ENCODE data around the gene FSIP1. TPM values are rescaled to one million over a fixed set of nuclear protein-coding genes. Genes with fewer than 3 reads are reported as not detected.
A peak's percentile ranks its signal among the peaks of the same experiment; 100 is the strongest.

The FSIP1 gene
- total and polyA plus RNA-seq, 3 experiments from 2014 or later = 0.38 to 1.3 (median 0.63) TPM

DNA sequence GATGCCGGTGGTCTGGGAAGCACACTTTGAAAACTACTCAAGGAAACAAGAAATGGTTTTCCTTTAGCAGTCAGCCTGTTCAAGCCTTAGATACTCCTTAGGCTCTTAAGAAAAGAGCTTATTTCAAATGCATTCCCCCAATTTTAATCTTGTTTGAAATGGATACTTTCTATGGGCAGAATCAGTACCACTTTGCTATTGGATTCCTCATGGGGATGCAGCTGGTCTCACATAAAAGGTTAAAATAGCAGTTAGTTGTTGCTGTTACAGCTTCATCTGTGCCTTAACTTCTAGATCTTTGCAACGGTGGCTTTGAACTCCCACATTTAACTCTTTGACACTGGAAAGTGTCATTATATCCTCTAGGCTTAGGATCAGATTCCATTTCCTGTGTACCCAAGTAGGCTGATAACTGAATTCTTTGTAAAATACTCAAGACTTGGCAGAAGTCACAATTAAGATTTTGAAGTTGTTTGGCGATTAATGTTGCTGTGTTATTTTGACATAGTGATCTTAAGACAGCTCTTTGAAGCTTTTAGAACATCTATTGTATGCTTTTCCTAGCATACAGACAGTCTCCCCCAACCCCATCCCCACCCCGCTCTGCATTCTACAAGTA lies 199.6 kb downstream of the FSIP1 start:
- no peak overlapping the region for H3K27ac ChIP-seq (ENCODE audit: low read depth, low read length)
- peak overlapping the region in 3 of 7 donors; percentile 16 to 49 (median 44) for H3K4me3 Mint-ChIP-seq
- H3K9me3 ChIP-seq (ENCODE audit: low read length) = no peaks in the 10 kb centered on the region
- no peak overlapping the region for H3K4me3 ChIP-seq (ENCODE audit: low read length)
- no peaks in the 10 kb centered on the region for H3K36me3 ChIP-seq (ENCODE audit: insufficient read depth, low read length)
- peaks cover 6% of the 10 kb centered on the region for H3K4me1 ChIP-seq (ENCODE audit: insufficient read depth, low read length)
- peaks cover 7 to 29% of the 10 kb centered on the region in 2 donors for H3K27me3 Mint-ChIP-seq
- peaks cover 7% of the 10 kb centered on the region for H3K27me3 ChIP-seq (ENCODE audit: insufficient read depth, low read length, poor library complexity, severe bottlenecking)
- peaks cover 24 to 46% (median 35%) of the 10 kb centered on the region in 3 donors for H3K4me1 Mint-ChIP-seq
- DNase-seq = no peak
- ChIA-PET POLR2A (no interaction called here), CTCF (interaction anchor here (0.8 to 11.2 kb wide), 9 partner anchors 11 to 174 kb away, joined by 3 to 116 read pairs (median 4); no protein-coding TSS in a partner anchor)
- H3K27ac Mint-ChIP-seq = no peak overlapping the region
- no peaks in the 10 kb centered on the region for H3K9me3 Mint-ChIP-seq
- peaks cover 0 to under 1% (median 0%) of the 10 kb centered on the region in 3 donors for H3K36me3 Mint-ChIP-seq

- no peaks in the 10 kb centered on the region for H3K9me3 ChIP-seq (ENCODE audit: low read length)
- no peak for DNase-seq
- no peak overlapping the region for H3K4me3 ChIP-seq (ENCODE audit: low read length)
- peaks cover 7 to 33% of the 10 kb centered on the region in 2 donors for H3K27me3 Mint-ChIP-seq
- H3K4me1 ChIP-seq (ENCODE audit: insufficient read depth, low read length) = peaks cover 6% of the 10 kb centered on the region
- CTCF ChIA-PET = interaction anchor here (0.8 to 11.2 kb wide), 9 partner anchors 11 to 175 kb away, joined by 3 to 116 read pairs (median 7); no protein-coding TSS in a partner anchor
- H3K27ac ChIP-seq (ENCODE audit: low read depth, low read length) = no peak overlapping the region
- peaks cover 7% of the 10 kb centered on the region for H3K27me3 ChIP-seq (ENCODE audit: insufficient read depth, low read length, poor library complexity, severe bottlenecking)
- H3K4me1 Mint-ChIP-seq = peaks cover 24 to 46% (median 35%) of the 10 kb centered on the region in 3 donors
- no peaks in the 10 kb centered on the region for H3K9me3 Mint-ChIP-seq
- H3K36me3 Mint-ChIP-seq = no peaks in the 10 kb centered on the region
- H3K4me3 Mint-ChIP-seq = peak overlapping the region in 6 of 7 donors; percentile 43 to 87 (median 80)
- H3K36me3 ChIP-seq (ENCODE audit: insufficient read depth, low read length) = no peaks in the 10 kb centered on the region
- H3K27ac Mint-ChIP-seq = peak overlapping the region in 2 of 8 donors; percentile 56 to 69
- POLR2A ChIA-PET = no interaction called here
Observed at GRCh38 chr15:39582286-39582976, 200.2 kb downstream of the FSIP1 start.

DNA sequence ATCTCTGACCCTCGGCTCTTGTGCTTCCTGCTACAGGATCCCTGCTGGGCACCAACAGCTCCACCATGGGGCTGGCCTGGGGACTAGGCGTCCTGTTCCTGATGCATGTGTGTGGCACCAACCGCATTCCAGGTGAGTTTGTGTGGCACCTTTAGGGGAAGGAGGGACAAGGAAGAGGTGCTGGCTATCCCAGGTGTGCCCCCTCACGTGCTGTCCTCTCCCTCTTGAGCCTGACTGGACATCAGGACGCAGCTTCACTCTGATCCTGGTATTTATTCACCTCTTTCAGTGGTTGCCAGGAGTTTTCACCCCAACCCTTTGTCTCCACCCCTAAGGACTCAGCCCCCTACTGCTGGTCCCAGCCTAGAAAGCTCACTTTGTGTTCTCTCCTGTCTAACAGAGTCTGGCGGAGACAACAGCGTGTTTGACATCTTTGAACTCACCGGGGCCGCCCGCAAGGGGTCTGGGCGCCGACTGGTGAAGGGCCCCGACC lies 200.8 kb downstream of the FSIP1 start:
- Mint-ChIP-seq H3K4me1 (peaks cover 24 to 46% (median 35%) of the 10 kb centered on the region in 3 donors), H3K9me3 (no peaks in the 10 kb centered on the region), H3K27ac (peak overlapping the region in 5 of 8 donors; percentile 29 to 69 (median 48)), H3K36me3 (no peaks in the 10 kb centered on the region), H3K4me3 (peak overlapping the region; percentile 63 to 89 (median 81)), H3K27me3 (peaks cover 7 to 38% of the 10 kb centered on the region in 2 donors)
- Histone ChIP-seq H3K4me1 (ENCODE audit: insufficient read depth, low read length) (peaks cover 6% of the 10 kb centered on the region), H3K9me3 (ENCODE audit: low read length) (no peaks in the 10 kb centered on the region), H3K4me3 (ENCODE audit: low read length) (no peak overlapping the region), H3K27me3 (ENCODE audit: insufficient read depth, low read length, poor library complexity, severe bottlenecking) (peaks cover 11% of the 10 kb centered on the region), H3K36me3 (ENCODE audit: insufficient read depth, low read length) (no peaks in the 10 kb centered on the region), H3K27ac (ENCODE audit: low read depth, low read length) (no peak overlapping the region)
- ChIA-PET POLR2A (no interaction called here), CTCF (interaction anchor here (1.3 to 11.2 kb wide), 7 partner anchors 10 to 176 kb away, joined by 3 to 116 read pairs (median 7); no protein-coding TSS in a partner anchor)
- no peak for DNase-seq

DNA sequence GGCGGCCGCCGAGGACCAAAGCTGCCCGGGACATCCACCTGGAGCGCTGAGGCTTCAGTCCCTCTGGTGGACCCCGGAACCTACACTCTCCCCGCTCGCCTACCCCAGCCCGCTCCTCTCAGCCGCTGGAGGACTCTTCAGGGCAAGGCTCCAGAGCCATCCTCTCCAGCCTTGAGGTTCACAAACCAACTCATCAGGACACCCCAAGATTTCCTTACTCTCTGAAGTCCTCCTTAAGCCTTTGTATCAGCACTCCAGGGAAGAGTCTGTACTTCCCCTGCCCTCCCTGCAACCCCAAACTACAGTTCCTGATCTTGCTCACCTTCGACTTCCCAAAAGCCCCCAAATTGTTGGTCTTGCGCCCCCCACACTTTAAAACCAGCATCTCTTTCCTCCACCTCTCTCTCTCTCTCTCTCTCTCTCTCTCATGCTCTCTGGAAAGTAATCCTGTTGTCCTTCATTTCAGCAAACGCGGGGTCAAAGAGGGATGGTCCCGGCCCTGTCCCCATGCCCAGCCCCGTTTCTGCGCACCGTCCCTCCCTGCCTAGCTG lies 201.3 kb downstream of the FSIP1 start:
- CTCF ChIA-PET = interaction anchor here (0.9 to 11.2 kb wide), 12 partner anchors 7 to 1111 kb away, joined by 3 to 116 read pairs (median 7); no protein-coding TSS in a partner anchor
- H3K27me3 ChIP-seq (ENCODE audit: insufficient read depth, low read length, poor library complexity, severe bottlenecking) = peaks cover 11% of the 10 kb centered on the region
- no peaks in the 10 kb centered on the region for H3K36me3 Mint-ChIP-seq
- no peaks in the 10 kb centered on the region for H3K9me3 ChIP-seq (ENCODE audit: low read length)
- no peak overlapping the region for H3K27ac ChIP-seq (ENCODE audit: low read depth, low read length)
- H3K36me3 ChIP-seq (ENCODE audit: insufficient read depth, low read length) = no peaks in the 10 kb centered on the region
- no peaks in the 10 kb centered on the region for H3K9me3 Mint-ChIP-seq
- H3K4me3 ChIP-seq (ENCODE audit: low read length) = no peak overlapping the region
- peak overlapping the region; percentile 63 to 89 (median 81) for H3K4me3 Mint-ChIP-seq
- peaks cover 6% of the 10 kb centered on the region for H3K4me1 ChIP-seq (ENCODE audit: insufficient read depth, low read length)
- peak overlapping the region; percentile 11 to 79 (median 44) for H3K27ac Mint-ChIP-seq
- H3K4me1 Mint-ChIP-seq = peaks cover 24 to 46% (median 35%) of the 10 kb centered on the region in 3 donors
- DNase-seq = no peak
- H3K27me3 Mint-ChIP-seq = peaks cover 7 to 44% of the 10 kb centered on the region in 2 donors
- POLR2A ChIA-PET = interaction anchor here (0.6 kb wide), 1 partner anchor 12 kb away, joined by 3 read pairs; no protein-coding TSS in a partner anchor

GRCh38 chr15:39580485-39581241 lies 202.0 kb downstream of the FSIP1 start, which contains the start of gene THBS1:
Gene THBS1, plus strand, starts transcription at chr15:39581079. Its CDS starts 779 bp downstream, at chr15:39581858.
- Mint-ChIP-seq H3K27me3 (peaks cover 7 to 50% of the 10 kb centered on the region in 2 donors), H3K36me3 (no peaks in the 10 kb centered on the region), H3K9me3 (no peaks in the 10 kb centered on the region), H3K4me1 (peaks cover 24 to 46% (median 35%) of the 10 kb centered on the region in 3 donors), H3K4me3 (peak within 1 kb of the TSS; percentile 63 to 89 (median 81)), H3K27ac (peak within 1 kb of the TSS; percentile 11 to 79 (median 44))
- DNase-seq = peak in 4 of 5 donors; percentile 10 to 55 (median 21)
- no peak within 1 kb of the TSS for H3K27ac ChIP-seq (ENCODE audit: low read depth, low read length)
- no peaks in the 10 kb centered on the region for H3K9me3 ChIP-seq (ENCODE audit: low read length)
- peaks cover 6% of the 10 kb centered on the region for H3K4me1 ChIP-seq (ENCODE audit: insufficient read depth, low read length)
- H3K27me3 ChIP-seq (ENCODE audit: insufficient read depth, low read length, poor library complexity, severe bottlenecking) = peaks cover 11% of the 10 kb centered on the region
- peak within 1 kb of the TSS; percentile 19 for H3K4me3 ChIP-seq (ENCODE audit: low read length)
- POLR2A ChIA-PET = interaction anchor here (0.6 kb wide), 1 partner anchor 13 kb away, joined by 3 read pairs; no protein-coding TSS in a partner anchor
- CTCF ChIA-PET = interaction anchor here (0.7 to 11.2 kb wide), 32 partner anchors 8 to 1140 kb away, joined by 3 to 116 read pairs (median 4); partner anchors contain the start of gene FSIP1
- H3K36me3 ChIP-seq (ENCODE audit: insufficient read depth, low read length) = no peaks in the 10 kb centered on the region

DNA sequence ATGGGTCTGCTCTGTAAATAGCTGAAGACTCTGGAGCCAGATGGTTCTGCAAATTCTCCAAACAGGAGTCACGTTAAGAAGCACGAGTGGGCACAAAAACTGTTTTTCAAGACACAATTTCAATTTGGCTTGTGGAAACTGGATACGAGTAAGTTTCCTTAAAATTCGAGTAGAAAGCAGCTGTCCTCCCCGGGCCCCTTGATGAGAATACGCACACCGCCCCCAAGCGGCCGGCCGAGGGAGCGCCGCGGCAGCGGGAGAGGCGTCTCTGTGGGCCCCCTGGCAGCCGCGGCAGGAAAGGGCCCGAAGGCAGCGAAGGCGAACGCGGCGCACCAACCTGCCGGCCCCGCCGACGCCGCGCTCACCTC lies 202.5 kb downstream of the FSIP1 start:
- peaks cover 18 to 41% (median 30%) of the 10 kb centered on the region in 3 donors for H3K4me1 Mint-ChIP-seq
- Histone ChIP-seq H3K27ac (ENCODE audit: low read depth, low read length) (no peak overlapping the region), H3K4me1 (ENCODE audit: insufficient read depth, low read length) (peaks cover 6% of the 10 kb centered on the region), H3K9me3 (ENCODE audit: low read length) (no peaks in the 10 kb centered on the region), H3K36me3 (ENCODE audit: insufficient read depth, low read length) (no peaks in the 10 kb centered on the region), H3K27me3 (ENCODE audit: insufficient read depth, low read length, poor library complexity, severe bottlenecking) (peaks cover 13% of the 10 kb centered on the region), H3K4me3 (ENCODE audit: low read length) (no peak overlapping the region)
- no peaks in the 10 kb centered on the region for H3K9me3 Mint-ChIP-seq
- DNase-seq = peak; percentile 66 to 90 (median 86)
- peaks cover 12 to 56% of the 10 kb centered on the region in 2 donors for H3K27me3 Mint-ChIP-seq
- CTCF ChIA-PET = interaction anchor here (0.7 to 11.2 kb wide), 33 partner anchors 8 to 1140 kb away, joined by 3 to 116 read pairs (median 4); partner anchors contain the start of gene FSIP1
- POLR2A ChIA-PET = no interaction called here
- no peaks in the 10 kb centered on the region for H3K36me3 Mint-ChIP-seq
- H3K4me3 Mint-ChIP-seq = peak overlapping the region; percentile 63 to 89 (median 81)
- H3K27ac Mint-ChIP-seq = peak overlapping the region in 4 of 8 donors; percentile 25 to 78 (median 30)

- H3K4me1 ChIP-seq (ENCODE audit: insufficient read depth, low read length) = peaks cover 6% of the 10 kb centered on the region
- Mint-ChIP-seq H3K27me3 (peaks cover 13 to 58% of the 10 kb centered on the region in 2 donors), H3K4me3 (peak overlapping the region; percentile 45 to 87 (median 78)), H3K36me3 (no peaks in the 10 kb centered on the region), H3K9me3 (no peaks in the 10 kb centered on the region), H3K4me1 (peaks cover 16 to 36% (median 26%) of the 10 kb centered on the region in 3 donors), H3K27ac (peak overlapping the region in 5 of 8 donors; percentile 29 to 80 (median 74))
- peaks cover 14% of the 10 kb centered on the region for H3K27me3 ChIP-seq (ENCODE audit: insufficient read depth, low read length, poor library complexity, severe bottlenecking)
- H3K9me3 ChIP-seq (ENCODE audit: low read length) = no peaks in the 10 kb centered on the region
- no peak overlapping the region for H3K4me3 ChIP-seq (ENCODE audit: low read length)
- H3K36me3 ChIP-seq (ENCODE audit: insufficient read depth, low read length) = no peaks in the 10 kb centered on the region
- H3K27ac ChIP-seq (ENCODE audit: low read depth, low read length) = no peak overlapping the region
- CTCF ChIA-PET = interaction anchor here (0.7 to 11.2 kb wide), 31 partner anchors 9 to 1139 kb away, joined by 3 to 116 read pairs (median 4); partner anchors contain the start of gene FSIP1
- no peak for DNase-seq
- POLR2A ChIA-PET = no interaction called here
Observed at GRCh38 chr15:39579487-39580116, 203.0 kb downstream of the FSIP1 start.

Data from CD8-positive, alpha-beta memory T cell (primary cell).